ENCODE measurements around the gene GOLGA8R.
"Not testable (repeated sequence)": the region's sequence is repeated elsewhere in the genome, so short reads cannot be mapped to it uniquely, and the experiment has no call there.

Gene GOLGA8R

GRCh38 chr15:30414160-30414559, at the start of gene GOLGA8R:
Gene GOLGA8R, minus strand, starts transcription at chr15:30414260. Its CDS starts 98 bp downstream, at chr15:30414162.
- not testable (repeated sequence) for H3K4me3 ChIP-seq (replicated peaks in 1 of 2; ENCODE audit: low read depth in 2 of 2, low read length in 2 of 2); DNase-seq (ENCODE audit: low read depth in 2 of 2)

GRCh38 chr15:30463849-30464248, 49.8 kb upstream of the GOLGA8R start:
- DNase-seq (ENCODE audit: low read depth in 2 of 2): not testable (repeated sequence)

GRCh38 chr15:30462176-30462575, 48.1 kb upstream of the GOLGA8R start:
- DNase-seq (ENCODE audit: low read depth in 2 of 2); H3K4me3 ChIP-seq (replicated peaks in 1 of 2; ENCODE audit: low read depth in 2 of 2, low read length in 2 of 2): not testable (repeated sequence)

More at GRCh38 chr15:30463849-30464248, 49.8 kb upstream of the GOLGA8R start:
- H3K4me3 ChIP-seq (replicated peaks in 1 of 2; ENCODE audit: low read depth in 2 of 2, low read length in 2 of 2): not testable (repeated sequence)

DNA sequence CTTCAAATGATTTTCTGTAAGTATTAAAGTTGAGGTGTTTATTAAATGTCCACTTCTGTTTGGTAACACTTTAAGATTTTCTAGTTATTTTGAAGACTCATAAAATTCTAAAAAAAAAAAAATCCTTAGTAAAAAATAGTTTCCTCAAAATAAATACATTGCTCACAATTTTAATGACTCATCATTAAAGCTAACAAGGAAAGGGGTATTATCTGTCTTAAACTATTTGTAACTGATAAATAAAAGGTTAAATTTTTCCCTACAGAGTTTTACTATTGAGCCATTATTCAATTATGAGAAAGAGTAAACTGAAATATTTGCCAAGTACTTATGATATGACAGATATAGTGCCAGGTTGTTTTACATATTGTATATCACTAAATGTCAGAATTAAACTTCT, 38.6 kb upstream of the GOLGA8R start:
- peak in 1 of 2 donors; percentile 0 for DNase-seq (ENCODE audit: low read depth in 2 of 2)
- H3K4me3 ChIP-seq (replicated peaks in 1 of 2; ENCODE audit: low read depth in 2 of 2, low read length in 2 of 2): not testable (repeated sequence)

DNA sequence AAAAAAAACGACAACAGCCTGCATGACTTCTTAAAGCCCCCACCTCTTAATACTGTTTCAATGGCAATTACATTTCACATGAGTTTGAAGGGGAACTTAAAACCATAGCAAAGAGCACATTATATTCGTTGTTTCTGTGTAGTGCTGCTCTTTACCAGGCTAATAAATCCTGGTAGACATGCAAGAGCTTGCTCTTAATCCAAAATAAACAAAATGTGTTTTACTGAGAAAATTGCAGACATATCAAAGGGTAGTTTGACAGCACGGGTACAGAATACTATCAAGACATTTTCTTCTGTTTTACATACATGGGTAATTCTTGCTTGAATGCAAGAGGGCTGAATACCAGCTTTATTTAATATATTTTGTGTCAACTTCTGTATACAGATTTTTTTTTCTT, 24.3 kb upstream of the GOLGA8R start:
- DNase-seq (ENCODE audit: low read depth in 2 of 2): not testable (repeated sequence)

DNA sequence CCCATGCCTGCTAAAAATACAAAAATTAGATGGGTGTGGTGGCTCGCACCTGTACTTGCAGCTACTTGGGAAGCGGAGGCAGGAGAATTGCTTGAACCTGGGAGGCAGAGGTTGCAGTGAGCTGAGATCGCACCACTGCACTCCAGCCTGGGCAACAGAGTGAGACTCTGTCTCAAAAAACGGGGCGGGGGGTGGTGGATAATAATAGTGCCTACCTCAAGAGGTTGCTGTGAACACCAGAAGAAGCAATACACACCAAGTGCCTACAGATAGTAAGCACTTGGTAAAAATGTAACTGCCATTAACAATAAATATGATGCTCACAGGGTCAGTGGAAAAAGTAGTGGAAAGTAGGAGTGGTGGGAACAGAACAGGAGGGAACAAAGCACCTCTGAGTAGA, 21.8 kb upstream of the GOLGA8R start:
- not testable (repeated sequence) for DNase-seq (ENCODE audit: low read depth in 2 of 2)

More for the DNA sequence above, 24.3 kb upstream of the GOLGA8R start:
- H3K4me3 ChIP-seq (replicated peaks in 1 of 2; ENCODE audit: low read depth in 2 of 2, low read length in 2 of 2): not testable (repeated sequence)

GRCh38 chr15:30420723-30421122, 6.7 kb upstream of the GOLGA8R start:
- H3K4me3 ChIP-seq (replicated peaks in 1 of 2; ENCODE audit: low read depth in 2 of 2, low read length in 2 of 2); DNase-seq (ENCODE audit: low read depth in 2 of 2): not testable (repeated sequence)

More for the DNA sequence above, 21.8 kb upstream of the GOLGA8R start:
- not testable (repeated sequence) for H3K4me3 ChIP-seq (replicated peaks in 1 of 2; ENCODE audit: low read depth in 2 of 2, low read length in 2 of 2)

GRCh38 chr15:30407636-30408035, 6.4 kb downstream of the GOLGA8R start:
- not testable (repeated sequence) for DNase-seq (ENCODE audit: low read depth in 2 of 2); H3K4me3 ChIP-seq (replicated peaks in 1 of 2; ENCODE audit: low read depth in 2 of 2, low read length in 2 of 2)

DNA sequence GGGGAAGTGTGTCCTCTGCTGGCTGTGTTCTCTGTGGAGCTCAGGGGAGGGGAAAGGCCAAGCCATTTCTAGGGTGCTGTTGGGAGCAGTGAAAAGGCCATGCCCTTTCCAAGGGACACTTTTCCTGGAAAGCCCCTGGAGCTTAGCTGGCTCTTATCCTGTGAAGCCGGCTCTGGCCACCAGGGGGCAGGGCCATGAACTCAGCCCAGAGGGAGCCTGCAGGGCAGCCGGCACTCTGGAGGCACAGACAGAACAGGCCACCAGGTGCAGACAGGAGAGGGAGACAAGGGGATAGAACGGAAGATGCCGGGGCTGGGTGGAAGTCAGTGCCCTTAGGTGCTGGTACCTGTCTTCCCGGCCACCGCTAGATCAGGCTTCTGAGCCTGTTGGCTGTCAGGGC, 15.1 kb downstream of the GOLGA8R start:
- not testable (repeated sequence) for DNase-seq (ENCODE audit: low read depth in 2 of 2)

DNA sequence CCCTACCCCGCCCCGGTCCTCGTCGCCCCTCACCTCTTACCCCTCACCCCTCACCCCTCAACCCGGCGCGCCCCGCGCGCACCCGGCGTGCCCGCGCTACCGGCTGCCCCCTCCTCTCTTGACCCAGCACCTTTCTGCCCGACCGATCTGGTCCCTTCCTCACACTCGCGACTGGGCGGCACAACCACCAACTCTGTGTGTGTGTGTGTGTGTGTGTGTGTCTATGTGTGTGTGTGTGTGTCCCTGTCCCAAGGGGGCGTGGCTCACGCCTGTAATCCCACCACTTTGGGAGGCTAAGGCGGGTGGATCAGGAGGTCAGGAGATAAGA, 20.4 kb downstream of the GOLGA8R start:
- not testable (repeated sequence) for H3K4me3 ChIP-seq (replicated peaks in 1 of 2; ENCODE audit: low read depth in 2 of 2, low read length in 2 of 2); DNase-seq (ENCODE audit: low read depth in 2 of 2)

More for the DNA sequence above, 15.1 kb downstream of the GOLGA8R start:
- H3K4me3 ChIP-seq (replicated peaks in 1 of 2; ENCODE audit: low read depth in 2 of 2, low read length in 2 of 2): not testable (repeated sequence)

DNA sequence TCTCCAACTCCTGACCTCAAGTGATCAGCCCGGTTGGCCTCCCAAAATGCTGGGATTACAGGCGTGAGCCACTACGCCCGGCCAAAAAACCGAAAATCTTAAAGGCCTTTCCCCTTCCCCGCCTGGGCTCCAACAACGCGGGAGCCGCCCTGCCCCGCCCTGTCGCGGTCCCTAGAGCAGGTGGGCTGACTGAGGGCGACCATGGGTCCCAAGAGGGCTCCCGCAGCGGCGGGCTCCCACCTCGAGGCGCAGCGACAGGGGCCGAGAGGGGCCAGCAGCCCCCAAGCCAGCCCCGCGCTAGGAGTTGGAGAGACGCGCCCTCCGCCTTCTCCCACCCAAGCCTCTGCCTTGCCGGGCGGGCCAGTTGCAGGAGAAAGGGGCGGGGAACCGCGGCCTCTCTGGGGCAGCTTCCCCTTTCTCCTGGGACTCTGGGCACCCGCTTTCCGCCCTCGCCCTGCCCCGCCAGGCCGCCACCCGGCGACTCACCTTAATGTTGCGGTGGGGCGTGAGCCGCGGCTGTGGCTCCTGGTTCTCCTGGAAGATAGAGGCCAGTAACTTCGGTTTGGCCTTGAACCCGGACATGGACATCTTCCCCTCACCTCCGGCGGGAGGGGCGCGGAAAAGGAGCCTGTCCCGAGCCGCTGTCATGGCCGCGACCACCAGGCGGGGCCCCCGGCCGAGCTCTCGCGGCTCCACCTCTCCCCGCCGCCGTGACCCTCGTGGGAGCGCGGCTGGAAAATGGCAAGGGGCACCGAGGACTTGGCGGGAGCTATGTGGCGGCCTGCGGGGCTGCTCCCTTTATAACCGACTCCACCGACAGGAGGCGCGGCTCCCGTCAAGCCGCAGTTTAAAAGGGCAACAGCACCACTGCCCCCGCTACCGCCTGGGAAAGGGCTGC, 21.0 kb downstream of the GOLGA8R start, which contains the start of gene CHRFAM7A:
Gene CHRFAM7A, minus strand, starts transcription at position 775 of the 898 bp plus-strand sequence. CDS start 10,189 bp downstream, outside the sequence.
- not testable (repeated sequence) for H3K4me3 ChIP-seq (replicated peaks in 1 of 2; ENCODE audit: low read depth in 2 of 2, low read length in 2 of 2); DNase-seq (ENCODE audit: low read depth in 2 of 2)

- not testable (repeated sequence) for H3K4me3 ChIP-seq (replicated peaks in 1 of 2; ENCODE audit: low read depth in 2 of 2, low read length in 2 of 2); DNase-seq (ENCODE audit: low read depth in 2 of 2)
Measured at GRCh38 chr15:30386318-30386887, 27.7 kb downstream of the GOLGA8R start.

DNA sequence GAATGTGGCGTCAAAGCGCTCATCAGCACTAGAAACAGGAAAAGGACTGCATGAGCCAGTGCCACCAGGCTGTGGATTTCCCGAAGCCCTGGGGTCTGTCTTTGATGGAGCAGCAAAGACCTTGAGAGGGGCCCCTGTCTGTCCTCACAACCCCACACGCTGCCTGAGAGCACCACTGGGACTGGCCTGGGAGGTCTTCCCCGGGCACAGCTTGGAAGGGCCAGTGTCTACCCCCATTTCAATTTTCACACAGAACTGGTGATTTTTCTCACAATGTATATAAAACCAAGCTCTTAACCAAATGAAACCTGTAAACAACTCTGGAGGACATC, 37.0 kb downstream of the GOLGA8R start:
- not testable (repeated sequence) for H3K4me3 ChIP-seq (replicated peaks in 1 of 2; ENCODE audit: low read depth in 2 of 2, low read length in 2 of 2); DNase-seq (ENCODE audit: low read depth in 2 of 2)

- not testable (repeated sequence) for H3K4me3 ChIP-seq (replicated peaks in 1 of 2; ENCODE audit: low read depth in 2 of 2, low read length in 2 of 2); DNase-seq (ENCODE audit: low read depth in 2 of 2)
Measured at GRCh38 chr15:30376375-30377081, 37.5 kb downstream of the GOLGA8R start.

DNA sequence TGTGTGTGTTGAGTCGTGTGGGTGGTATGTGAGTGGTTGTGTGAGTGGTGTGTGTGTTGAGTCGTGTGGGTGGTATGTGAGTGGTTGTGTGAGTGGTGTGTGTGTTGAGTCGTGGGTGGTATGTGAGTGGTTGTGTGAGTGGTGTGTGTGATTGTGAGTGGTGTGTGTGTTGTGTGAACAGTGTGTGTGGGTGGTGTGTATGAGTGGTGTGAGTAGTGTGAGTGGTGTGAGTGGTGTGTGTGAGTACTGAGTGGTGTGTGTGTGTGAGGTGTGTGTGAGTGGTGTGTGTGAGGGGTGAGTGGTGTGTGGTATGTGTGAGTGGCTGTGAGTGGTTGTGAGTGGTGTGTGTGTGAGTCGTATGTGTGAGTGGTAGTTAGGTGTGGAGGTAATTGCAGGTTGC, 38.2 kb downstream of the GOLGA8R start:
- not testable (repeated sequence) for H3K4me3 ChIP-seq (replicated peaks in 1 of 2; ENCODE audit: low read depth in 2 of 2, low read length in 2 of 2); DNase-seq (ENCODE audit: low read depth in 2 of 2)

GRCh38 chr15:30374862-30375261, 39.2 kb downstream of the GOLGA8R start:
- H3K4me3 ChIP-seq (replicated peaks in 1 of 2; ENCODE audit: low read depth in 2 of 2, low read length in 2 of 2); DNase-seq (ENCODE audit: low read depth in 2 of 2): not testable (repeated sequence)

- H3K4me3 ChIP-seq (replicated peaks in 1 of 2; ENCODE audit: low read depth in 2 of 2, low read length in 2 of 2); DNase-seq (ENCODE audit: low read depth in 2 of 2): not testable (repeated sequence)
Measured at GRCh38 chr15:30368271-30368670, 45.8 kb downstream of the GOLGA8R start.

DNA sequence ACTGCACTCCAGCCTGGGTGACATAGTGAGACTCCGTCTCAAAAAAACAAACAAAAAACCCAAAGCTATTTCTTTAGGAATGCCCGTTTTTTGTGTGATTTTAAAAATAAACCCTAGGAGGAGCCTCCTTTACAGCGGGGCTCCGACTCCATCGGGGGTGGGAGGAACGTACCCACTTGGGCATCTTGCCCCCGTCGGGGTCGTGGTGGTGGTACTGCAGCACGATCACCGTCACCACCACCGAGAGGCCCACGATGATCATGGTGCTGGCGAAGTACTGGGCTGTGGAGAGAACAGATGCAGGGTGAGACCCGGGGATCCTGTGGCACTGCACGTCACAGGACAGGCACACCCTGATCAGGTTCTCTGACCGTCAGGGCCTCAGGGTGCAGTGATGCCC, 46.8 kb downstream of the GOLGA8R start:
- DNase-seq (ENCODE audit: low read depth in 2 of 2); H3K4me3 ChIP-seq (replicated peaks in 1 of 2; ENCODE audit: low read depth in 2 of 2, low read length in 2 of 2): not testable (repeated sequence)

Data from cardiac fibroblast (primary cell).